Activated naive CD8-positive, alpha-beta T cell treated with anti-CD3 and anti-CD28 coated beads, Interleukin-2, amount 10 ng/mL, durations not matched to agents 7 days and 5 days (primary cell): ENCODE results near the gene CEACAM19. TPM values are rescaled to one million over a fixed set of nuclear protein-coding genes. Genes with fewer than 3 reads are reported as not detected.
"Not testable (repeated sequence)": the region's sequence is repeated elsewhere in the genome, so short reads cannot be mapped to it uniquely, and the experiment has no call there.

Experiments
- ATAC-seq: fragments of 150-1000 bp; cut with Tn5 transposase; one replicate; pipeline ENCODE4 v1.10.0; 2021; ENCODE audit warnings: low read depth, moderate library complexity
- POLR2A ChIA-PET: fragments of 350-600 bp; sonication (Branson Sonifier 250); formaldehyde crosslinking; loops from one replicate; lab custom pipeline; 2021; ENCODE audit warnings: antibody characterized with exemption; lab: Charles Lee
- DNase-seq: peaks from one replicate; pipeline ENCODE4 v3.0.0; 2021
- H3K27ac Mint-ChIP-seq: one replicate; pipeline ENCODE4 v1.8.0; 2022; ENCODE audit warnings: mild to moderate bottlenecking, mixed read lengths
- H3K27me3 Mint-ChIP-seq: one replicate; pipeline ENCODE4 v1.8.0; 2022; ENCODE audit warnings: mild to moderate bottlenecking, moderate library complexity, mixed read lengths
- H3K36me3 Mint-ChIP-seq: one replicate; pipeline ENCODE4 v1.8.0; 2021; ENCODE audit warnings: mild to moderate bottlenecking, mixed read lengths
- H3K4me1 Mint-ChIP-seq: one replicate; pipeline ENCODE4 v1.8.0; 2021; ENCODE audit warnings: mixed read lengths
- H3K4me3 Mint-ChIP-seq: one replicate; pipeline ENCODE4 v1.8.0; 2022; ENCODE audit warnings: mild to moderate bottlenecking, moderate library complexity, mixed read lengths
- H3K9me3 Mint-ChIP-seq: one replicate; pipeline ENCODE4 v1.8.0; 2021; ENCODE audit warnings: mixed read lengths
- total RNA-seq, 2 experiments: library from RNA; stranded (reverse); gene quantifications; one replicate each; pipeline ENCODE4 v1.2.3, GENCODE V29; 2021

CEACAM19 gene
- total RNA-seq, 2 experiments from 2014 or later = 0.40 TPM; not detected in 1

- no peak for ATAC-seq
- Mint-ChIP-seq H3K4me3 (no peak overlapping the region), H3K27me3 (peaks cover 15% of the 10 kb centered on the region), H3K36me3 (peaks cover 4% of the 10 kb centered on the region), H3K4me1 (peaks cover 26% of the 10 kb centered on the region), H3K27ac (no peak overlapping the region), H3K9me3 (peaks cover 17% of the 10 kb centered on the region)
- no peak for DNase-seq
- POLR2A ChIA-PET = interaction anchor here (0.7 to 1.7 kb wide), 2 partner anchors 51 to 288 kb away, joined by 3 read pairs; no protein-coding TSS in a partner anchor
These were observed 48.0 kb downstream of the CEACAM19 start for GRCh38 chr19:44719262-44719701.

- Mint-ChIP-seq H3K27me3 (peaks cover 11% of the 10 kb centered on the region), H3K4me1 (peaks cover 28% of the 10 kb centered on the region)
- H3K9me3 Mint-ChIP-seq, ATAC-seq, H3K27ac Mint-ChIP-seq, DNase-seq, H3K4me3 Mint-ChIP-seq, H3K36me3 Mint-ChIP-seq: not testable (repeated sequence)
- POLR2A ChIA-PET = interaction anchor here (1.7 kb wide), 1 partner anchor 50 kb away, joined by 3 read pairs; no protein-coding TSS in a partner anchor
These were observed 49.1 kb downstream of the CEACAM19 start for GRCh38 chr19:44720396-44720795.

DNA sequence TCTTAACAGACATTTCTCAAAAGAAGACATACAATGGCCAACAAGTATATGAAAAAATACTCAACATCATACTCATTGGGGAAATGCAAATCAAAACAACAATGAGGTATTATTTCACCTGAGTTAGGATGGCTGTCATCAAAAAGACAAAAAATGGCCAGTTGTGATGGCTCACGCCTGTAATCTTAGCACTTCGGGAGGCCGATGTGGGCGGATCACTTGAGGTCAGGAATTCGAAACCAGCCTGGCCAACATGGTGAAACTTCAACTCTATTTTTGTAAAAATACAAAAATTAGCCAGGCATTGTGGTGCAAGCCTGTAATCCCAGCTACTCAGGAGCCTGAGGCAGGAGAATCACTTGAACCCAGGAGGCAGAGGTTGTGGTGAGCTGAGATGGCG lies 49.7 kb downstream of the CEACAM19 start:
- Mint-ChIP-seq H3K27me3 (peaks cover 9% of the 10 kb centered on the region), H3K27ac (no peak overlapping the region), H3K9me3 (peaks cover 2% of the 10 kb centered on the region), H3K4me3 (no peak overlapping the region), H3K36me3 (no peaks in the 10 kb centered on the region), H3K4me1 (peaks cover 29% of the 10 kb centered on the region)
- no peak for DNase-seq
- POLR2A ChIA-PET = interaction anchor here (1.2 to 1.7 kb wide), 2 partner anchors 30 to 50 kb away, joined by 3 read pairs; no protein-coding TSS in a partner anchor
- ATAC-seq = no peak

- ATAC-seq, DNase-seq, H3K27me3 Mint-ChIP-seq, H3K9me3 Mint-ChIP-seq, H3K27ac Mint-ChIP-seq, H3K36me3 Mint-ChIP-seq: not testable (repeated sequence)
- POLR2A ChIA-PET = interaction anchor here (1.2 to 5.6 kb wide), 2 partner anchors 31 to 51 kb away, joined by 3 to 53 read pairs; no protein-coding TSS in a partner anchor
- Mint-ChIP-seq H3K4me3 (peak overlapping the region; percentile 7), H3K4me1 (peaks cover 29% of the 10 kb centered on the region)
These were observed 50.1 kb downstream of the CEACAM19 start for GRCh38 chr19:44721369-44721768.

- ATAC-seq (no peak), DNase-seq (peak; percentile 44)
- H3K27me3 Mint-ChIP-seq = peaks cover 9% of the 10 kb centered on the region
- H3K4me1 Mint-ChIP-seq = peaks cover 29% of the 10 kb centered on the region
- peak overlapping the region; percentile 46 for H3K4me3 Mint-ChIP-seq
- H3K27ac Mint-ChIP-seq = no peak overlapping the region
- H3K9me3 Mint-ChIP-seq = no peaks in the 10 kb centered on the region
- H3K36me3 Mint-ChIP-seq = no peaks in the 10 kb centered on the region
- POLR2A ChIA-PET = interaction anchor here (1.2 to 5.6 kb wide), 3 partner anchors 31 to 50 kb away, joined by 3 to 53 read pairs (median 4); no protein-coding TSS in a partner anchor
These were observed 51.1 kb downstream of the CEACAM19 start for GRCh38 chr19:44722131-44723121.

- POLR2A ChIA-PET = interaction anchor here (0.6 to 5.6 kb wide), 10 partner anchors 9 to 141 kb away, joined by 3 to 53 read pairs (median 4); no protein-coding TSS in a partner anchor
- DNase-seq (no peak), ATAC-seq (peak; percentile 77)
- Mint-ChIP-seq H3K27ac (peak overlapping the region; percentile 18), H3K9me3 (no peaks in the 10 kb centered on the region), H3K4me3 (peak overlapping the region; percentile 25), H3K4me1 (peaks cover 35% of the 10 kb centered on the region), H3K27me3 (peaks cover 4% of the 10 kb centered on the region), H3K36me3 (no peaks in the 10 kb centered on the region)
These were observed 52.1 kb downstream of the CEACAM19 start for GRCh38 chr19:44723299-44723951.

DNA sequence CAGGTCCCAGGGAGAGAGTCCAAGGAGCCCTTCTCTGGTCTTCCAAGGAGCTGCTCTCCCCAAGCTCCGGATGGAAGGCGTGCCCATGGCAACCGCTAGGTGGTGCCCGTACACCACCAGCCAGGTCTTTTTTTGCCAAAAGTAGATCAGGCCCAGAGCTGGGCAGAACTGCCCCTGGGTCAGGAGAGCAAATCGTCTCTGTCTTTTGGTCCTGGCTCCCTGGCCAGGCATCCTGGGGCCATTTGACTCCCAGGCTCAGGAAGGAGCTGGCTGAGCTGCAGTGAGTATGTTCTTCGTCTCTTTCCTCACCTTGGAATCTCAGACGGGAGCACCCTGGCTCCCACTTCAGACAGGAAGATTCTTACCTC lies 52.7 kb downstream of the CEACAM19 start:
- peak; percentile 85 for ATAC-seq
- POLR2A ChIA-PET = interaction anchor here (0.6 to 5.6 kb wide), 10 partner anchors 10 to 100 kb away, joined by 3 to 53 read pairs (median 4); no protein-coding TSS in a partner anchor
- H3K9me3 Mint-ChIP-seq = no peaks in the 10 kb centered on the region
- peaks cover 4% of the 10 kb centered on the region for H3K27me3 Mint-ChIP-seq
- H3K36me3 Mint-ChIP-seq = no peaks in the 10 kb centered on the region
- no peak overlapping the region for H3K4me3 Mint-ChIP-seq
- peak; percentile 85 for DNase-seq
- no peak overlapping the region for H3K27ac Mint-ChIP-seq
- H3K4me1 Mint-ChIP-seq = peaks cover 35% of the 10 kb centered on the region

GRCh38 chr19:44725251-44725650 lies 54.0 kb downstream of the CEACAM19 start:
- Mint-ChIP-seq H3K27ac (no peak overlapping the region), H3K4me1 (peaks cover 35% of the 10 kb centered on the region), H3K36me3 (no peaks in the 10 kb centered on the region), H3K4me3 (no peak overlapping the region), H3K9me3 (no peaks in the 10 kb centered on the region), H3K27me3 (no peaks in the 10 kb centered on the region)
- POLR2A ChIA-PET = interaction anchor here (0.6 to 5.6 kb wide), 5 partner anchors 27 to 584 kb away, joined by 3 to 53 read pairs (median 6); no protein-coding TSS in a partner anchor
- ATAC-seq (no peak), DNase-seq (no peak)

GRCh38 chr19:44725684-44726083 lies 54.4 kb downstream of the CEACAM19 start:
- Mint-ChIP-seq H3K4me1 (peaks cover 35% of the 10 kb centered on the region), H3K9me3 (no peaks in the 10 kb centered on the region), H3K36me3 (no peaks in the 10 kb centered on the region), H3K4me3 (no peak overlapping the region), H3K27me3 (no peaks in the 10 kb centered on the region), H3K27ac (no peak overlapping the region)
- no peak for ATAC-seq
- POLR2A ChIA-PET = interaction anchor here (0.6 to 5.6 kb wide), 3 partner anchors 26 to 46 kb away, joined by 3 to 53 read pairs (median 3); no protein-coding TSS in a partner anchor
- no peak for DNase-seq

DNA sequence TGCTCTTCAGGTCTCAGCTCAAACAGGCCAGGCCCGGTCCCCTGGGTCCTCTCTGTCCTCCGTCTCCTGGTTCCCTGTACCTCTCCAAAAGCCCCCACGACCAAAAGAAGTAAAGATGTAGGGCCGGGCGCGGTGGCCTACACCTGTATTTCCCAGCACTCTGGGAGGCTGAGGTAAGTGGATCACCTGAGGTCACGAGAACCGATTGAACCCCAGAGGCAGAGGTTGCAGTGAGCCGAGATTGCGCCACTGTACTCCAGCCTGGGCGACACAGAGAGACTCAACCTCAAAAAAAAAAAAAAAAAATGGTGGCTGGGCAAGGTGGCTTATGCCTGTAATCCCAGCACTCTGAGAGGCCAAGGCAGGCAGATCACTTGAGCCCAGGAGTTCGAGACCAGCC lies 55.2 kb downstream of the CEACAM19 start:
- no peaks in the 10 kb centered on the region for H3K36me3 Mint-ChIP-seq
- peaks cover 35% of the 10 kb centered on the region for H3K4me1 Mint-ChIP-seq
- no peaks in the 10 kb centered on the region for H3K9me3 Mint-ChIP-seq
- no peaks in the 10 kb centered on the region for H3K27me3 Mint-ChIP-seq
- POLR2A ChIA-PET = interaction anchor here (1.0 to 5.6 kb wide), 2 partner anchors 41 to 46 kb away, joined by 3 to 53 read pairs; no protein-coding TSS in a partner anchor
- H3K4me3 Mint-ChIP-seq = no peak overlapping the region
- no peak for DNase-seq
- no peak for ATAC-seq
- no peak overlapping the region for H3K27ac Mint-ChIP-seq

- DNase-seq (no peak), ATAC-seq (no peak)
- Mint-ChIP-seq H3K4me3 (no peak overlapping the region), H3K36me3 (no peaks in the 10 kb centered on the region), H3K27ac (peak overlapping the region; percentile 38), H3K9me3 (no peaks in the 10 kb centered on the region), H3K27me3 (no peaks in the 10 kb centered on the region), H3K4me1 (peaks cover 20% of the 10 kb centered on the region)
- POLR2A ChIA-PET = no interaction called here
These were observed 56.9 kb downstream of the CEACAM19 start for GRCh38 chr19:44728178-44728577.

DNA sequence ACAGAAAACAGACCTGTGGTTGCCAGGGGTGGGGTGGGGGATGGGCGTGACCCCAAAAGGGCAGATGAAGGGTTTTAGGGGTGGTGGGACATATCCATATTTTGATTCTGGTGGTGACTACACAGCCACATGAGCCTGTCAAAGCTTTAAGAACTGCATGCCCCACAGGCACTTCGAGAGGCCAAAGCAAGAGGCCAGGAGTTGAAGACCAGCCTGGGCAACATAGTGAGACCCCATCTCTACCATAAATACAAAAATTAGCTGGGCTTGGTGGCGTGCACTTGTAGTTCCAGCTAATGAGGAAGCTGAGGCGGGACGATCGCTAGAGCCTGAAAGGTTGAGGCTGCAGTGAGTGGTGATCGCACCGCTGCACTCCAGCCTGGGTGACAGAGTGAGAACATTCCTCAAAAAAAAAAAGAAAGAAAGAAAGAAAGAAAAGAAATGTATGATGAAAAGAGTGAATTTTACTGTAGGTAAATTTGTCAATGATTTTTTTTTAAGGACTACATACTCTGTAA lies 58.3 kb downstream of the CEACAM19 start:
- ATAC-seq = no peak
- Mint-ChIP-seq H3K36me3 (no peaks in the 10 kb centered on the region), H3K27ac (no peak overlapping the region), H3K9me3 (no peaks in the 10 kb centered on the region), H3K4me3 (no peak overlapping the region), H3K4me1 (peaks cover 10% of the 10 kb centered on the region), H3K27me3 (peaks cover 3% of the 10 kb centered on the region)
- POLR2A ChIA-PET = no interaction called here
- DNase-seq = no peak
